ENCODE results near the gene EXOC3. TPM values are rescaled to one million over a fixed set of nuclear protein-coding genes. Genes with fewer than 3 reads are reported as not detected.
A peak's percentile ranks its signal among the peaks of the same experiment; 100 is the strongest.

EXOC3 gene
- total RNA-seq, 1 donor from 2014 or later = 19.2 TPM

- Histone ChIP-seq H3K9ac (no peak overlapping the region), H3K36me3 (no peaks in the 10 kb centered on the region), H3K4me1 (peaks cover 12% of the 10 kb centered on the region), H3K4me3 (no peak overlapping the region), H3K79me2 (ENCODE audit: low read depth) (peaks cover 13% of the 10 kb centered on the region), H3K9me3 (ENCODE audit: low read depth) (no peaks in the 10 kb centered on the region), H4K20me1 (ENCODE audit: low read depth) (no peaks in the 10 kb centered on the region), H2AFZ (replicated peaks) (no peak overlapping the region), H3K4me2 (no peak overlapping the region), H3K27ac (no peak overlapping the region), H3F3A (ENCODE audit: low read depth) (no peaks in the 10 kb centered on the region), H3K27me3 (no peaks in the 10 kb centered on the region)
- H3K4me3 Mint-ChIP-seq = no peak overlapping the region
- H3K27ac Mint-ChIP-seq = no peak overlapping the region
- no peaks in the 10 kb centered on the region for H3K9me3 Mint-ChIP-seq
- TF ChIP-seq EZH2phosphoT487 (IDR thresholded peaks at IDR 0.05) = no peak
- TF ChIP-seq EZH2 (IDR thresholded peaks at IDR 0.05) = no peak
- TF ChIP-seq, protein P1, sequence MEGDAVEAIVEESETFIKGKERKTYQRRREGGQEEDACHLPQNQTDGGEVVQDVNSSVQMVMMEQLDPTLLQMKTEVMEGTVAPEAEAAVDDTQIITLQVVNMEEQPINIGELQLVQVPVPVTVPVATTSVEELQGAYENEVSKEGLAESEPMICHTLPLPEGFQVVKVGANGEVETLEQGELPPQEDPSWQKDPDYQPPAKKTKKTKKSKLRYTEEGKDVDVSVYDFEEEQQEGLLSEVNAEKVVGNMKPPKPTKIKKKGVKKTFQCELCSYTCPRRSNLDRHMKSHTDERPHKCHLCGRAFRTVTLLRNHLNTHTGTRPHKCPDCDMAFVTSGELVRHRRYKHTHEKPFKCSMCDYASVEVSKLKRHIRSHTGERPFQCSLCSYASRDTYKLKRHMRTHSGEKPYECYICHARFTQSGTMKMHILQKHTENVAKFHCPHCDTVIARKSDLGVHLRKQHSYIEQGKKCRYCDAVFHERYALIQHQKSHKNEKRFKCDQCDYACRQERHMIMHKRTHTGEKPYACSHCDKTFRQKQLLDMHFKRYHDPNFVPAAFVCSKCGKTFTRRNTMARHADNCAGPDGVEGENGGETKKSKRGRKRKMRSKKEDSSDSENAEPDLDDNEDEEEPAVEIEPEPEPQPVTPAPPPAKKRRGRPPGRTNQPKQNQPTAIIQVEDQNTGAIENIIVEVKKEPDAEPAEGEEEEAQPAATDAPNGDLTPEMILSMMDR (IDR thresholded peaks at IDR 0.05) = no peak
- H3K36me3 Mint-ChIP-seq = no peaks in the 10 kb centered on the region
- DNase-seq (ENCODE audit: low spot score) = no peak
- peaks cover 4% of the 10 kb centered on the region for H3K27me3 Mint-ChIP-seq (ENCODE audit: insufficient read depth, low read depth)
- peaks cover 17% of the 10 kb centered on the region for H3K4me1 Mint-ChIP-seq
These were observed 3.3 kb upstream of the EXOC3 start for GRCh38 chr5:439636-440035.

GRCh38 chr5:440401-441201 is 2.4 kb upstream of the EXOC3 start:
- H3K27ac Mint-ChIP-seq = no peak overlapping the region

GRCh38 chr5:441996-442334 is 1.0 kb upstream of the EXOC3 start:
- Histone ChIP-seq H3K9ac (no peak overlapping the region), H3K27ac (no peak overlapping the region)

More at GRCh38 chr5:440401-441201, 2.4 kb upstream of the EXOC3 start:
- H3K27me3 ChIP-seq = no peaks in the 10 kb centered on the region
- no peak overlapping the region for H3K4me3 ChIP-seq
- Mint-ChIP-seq H3K36me3 (no peaks in the 10 kb centered on the region), H3K4me3 (no peak overlapping the region), H3K27me3 (ENCODE audit: insufficient read depth, low read depth) (peaks cover 4% of the 10 kb centered on the region), H3K4me1 (peaks cover 21% of the 10 kb centered on the region), H3K9me3 (no peaks in the 10 kb centered on the region)
- H3K9me3 ChIP-seq (ENCODE audit: low read depth) = no peaks in the 10 kb centered on the region
- TF ChIP-seq, protein P1 (IDR thresholded peaks at IDR 0.05) = no peak
- no peak for DNase-seq (ENCODE audit: low spot score)
- no peak overlapping the region for H3K27ac ChIP-seq
- H3K4me2 ChIP-seq = no peak overlapping the region
- H3K79me2 ChIP-seq (ENCODE audit: low read depth) = peaks cover 20% of the 10 kb centered on the region
- H3K36me3 ChIP-seq = no peaks in the 10 kb centered on the region
- H2AFZ ChIP-seq (replicated peaks) = no peak overlapping the region
- no peak overlapping the region for H3K9ac ChIP-seq
- H4K20me1 ChIP-seq (ENCODE audit: low read depth) = no peaks in the 10 kb centered on the region
- no peaks in the 10 kb centered on the region for H3F3A ChIP-seq (ENCODE audit: low read depth)
- peaks cover 12% of the 10 kb centered on the region for H3K4me1 ChIP-seq

More at GRCh38 chr5:441996-442334, 1.0 kb upstream of the EXOC3 start:
- peak overlapping the region; percentile 100 for H3K4me2 ChIP-seq
- Mint-ChIP-seq H3K9me3 (no peaks in the 10 kb centered on the region), H3K4me3 (peak overlapping the region; percentile 99), H3K4me1 (peaks cover 21% of the 10 kb centered on the region), H3K36me3 (peaks cover 6% of the 10 kb centered on the region), H3K27ac (no peak overlapping the region), H3K27me3 (ENCODE audit: insufficient read depth, low read depth) (peaks cover 4% of the 10 kb centered on the region)
- no peaks in the 10 kb centered on the region for H4K20me1 ChIP-seq (ENCODE audit: low read depth)
- peaks cover 12% of the 10 kb centered on the region for H3K4me1 ChIP-seq
- TF ChIP-seq EZH2 (IDR thresholded peaks at IDR 0.05) = no peak
- TF ChIP-seq, protein P1 (IDR thresholded peaks at IDR 0.05) = no peak
- no peak for TF ChIP-seq EZH2phosphoT487 (IDR thresholded peaks at IDR 0.05)
- no peaks in the 10 kb centered on the region for H3K9me3 ChIP-seq (ENCODE audit: low read depth)
- H3K27me3 ChIP-seq = no peaks in the 10 kb centered on the region
- no peaks in the 10 kb centered on the region for H3F3A ChIP-seq (ENCODE audit: low read depth)
- no peak for DNase-seq (ENCODE audit: low spot score)
- peak overlapping the region; percentile 92 for H3K4me3 ChIP-seq
- peaks cover 20% of the 10 kb centered on the region for H3K79me2 ChIP-seq (ENCODE audit: low read depth)
- H3K36me3 ChIP-seq = no peaks in the 10 kb centered on the region
- no peak overlapping the region for H2AFZ ChIP-seq (replicated peaks)

Measured in neural progenitor cell (in vitro differentiated cells).